T-helper 17 cell (primary cell): ENCODE data around the gene TRAPPC14. TPM values are rescaled to one million over a fixed set of nuclear protein-coding genes. Genes with fewer than 3 reads are reported as not detected.
"Not testable (repeated sequence)": the region's sequence is repeated elsewhere in the genome, so short reads cannot be mapped to it uniquely, and the experiment has no call there.

Experiments used
- ATAC-seq: fragments of 150-1000 bp; cut with Tn5 transposase; 2 replicates; pipeline ENCODE4 v1.10.0; 2021; ENCODE audit warnings: mild to moderate bottlenecking, moderate library complexity
- DNase-seq, 3 donors: peaks; one replicate each; pipeline versions ENCODE4 v3.0.0 to v3.0.0-alpha.2; 2020 to 2021
- H3K9me3 ChIP-seq: one replicate; pipeline ENCODE4 v1.7.0; 2013; ENCODE audit warnings: low read length, mild to moderate bottlenecking; ENCODE audit not compliant: control insufficient read depth, poor library complexity, severe bottlenecking
- H3K27ac Mint-ChIP-seq: one replicate; pipeline ENCODE4 v1.8.0; 2022; ENCODE audit warnings: mild to moderate bottlenecking, moderate library complexity, mixed read lengths
- H3K27me3 Mint-ChIP-seq: one replicate; pipeline ENCODE4 v1.8.0; 2022; ENCODE audit warnings: mixed read lengths
- H3K36me3 Mint-ChIP-seq: one replicate; pipeline ENCODE4 v1.8.0; 2022; ENCODE audit warnings: low read depth, mixed read lengths
- H3K4me1 Mint-ChIP-seq: one replicate; pipeline ENCODE4 v1.8.0; 2022; ENCODE audit warnings: mild to moderate bottlenecking, mixed read lengths
- H3K4me3 Mint-ChIP-seq: one replicate; pipeline ENCODE4 v1.8.0; 2022; ENCODE audit warnings: mild to moderate bottlenecking, moderate library complexity, mixed read lengths
- total RNA-seq, 4 donors: library from RNA in 2 of 4; stranded (reverse) in 2 of 4; gene quantifications; one replicate each; pipeline ENCODE4 v1.2.3 and lab custom pipeline; 2022 to 2026

TRAPPC14 gene
- total RNA-seq, 2 donors from 2014 or later: 45.8 to 46.9 TPM

GRCh38 chr7:100182616-100183015, 24.1 kb upstream of the TRAPPC14 start:
- H3K4me1 Mint-ChIP-seq: peaks cover 12% of the 10 kb centered on the region
- H3K9me3 ChIP-seq, DNase-seq, H3K36me3 Mint-ChIP-seq, H3K4me3 Mint-ChIP-seq, H3K27me3 Mint-ChIP-seq, H3K27ac Mint-ChIP-seq, ATAC-seq: not testable (repeated sequence)

- not testable (repeated sequence) for H3K9me3 ChIP-seq, H3K36me3 Mint-ChIP-seq, ATAC-seq, H3K4me3 Mint-ChIP-seq, H3K27me3 Mint-ChIP-seq, DNase-seq
- Mint-ChIP-seq H3K4me1 (peaks cover 28% of the 10 kb centered on the region), H3K27ac (peak overlapping the region; percentile 1)
Measured at GRCh38 chr7:100180084-100180483, 21.6 kb upstream of the TRAPPC14 start.

- Mint-ChIP-seq H3K4me3 (peak within 1 kb of the TSS; percentile 79), H3K27me3 (peaks cover 4% of the 10 kb centered on the region), H3K27ac (peak within 1 kb of the TSS; percentile 4), H3K36me3 (no peaks in the 10 kb centered on the region), H3K4me1 (peaks cover 33% of the 10 kb centered on the region)
- DNase-seq (peak; percentile 93 to 97 (median 96)), ATAC-seq (peak; percentile 92)
- H3K9me3 ChIP-seq: no peaks in the 10 kb centered on the region
Measured at GRCh38 chr7:100177045-100178001, 18.8 kb upstream of the TRAPPC14 start, which contains the start of the genes GPC2 and STAG3. TSS of gene GPC2 (minus strand) at chr7:100177381. CDS start at chr7:100177199, 182 bp downstream. TSS of gene STAG3 (plus strand) at chr7:100177918. CDS start at chr7:100180557, 2,639 bp downstream.

- ATAC-seq: no peak
- H3K9me3 ChIP-seq: no peaks in the 10 kb centered on the region
- peak overlapping the region; percentile 79 for H3K4me3 Mint-ChIP-seq
- no peaks in the 10 kb centered on the region for H3K27me3 Mint-ChIP-seq
- H3K4me1 Mint-ChIP-seq: peaks cover 32% of the 10 kb centered on the region
- no peak for DNase-seq
- H3K36me3 Mint-ChIP-seq: no peaks in the 10 kb centered on the region
- H3K27ac Mint-ChIP-seq: peak overlapping the region; percentile 4
Measured at GRCh38 chr7:100176096-100177044, 17.8 kb upstream of the TRAPPC14 start.

- H3K36me3 Mint-ChIP-seq: peaks cover 4% of the 10 kb centered on the region
- H3K27me3 Mint-ChIP-seq: peaks cover 5% of the 10 kb centered on the region
- ATAC-seq (no peak), DNase-seq (no peak)
- no peak overlapping the region for H3K4me3 Mint-ChIP-seq
- no peaks in the 10 kb centered on the region for H3K9me3 ChIP-seq
- H3K4me1 Mint-ChIP-seq: peaks cover 31% of the 10 kb centered on the region
- H3K27ac Mint-ChIP-seq: no peak overlapping the region
Measured at GRCh38 chr7:100175296-100175935, 16.9 kb upstream of the TRAPPC14 start.

GRCh38 chr7:100174582-100174981, 16.1 kb upstream of the TRAPPC14 start:
- H3K36me3 Mint-ChIP-seq: peaks cover 5% of the 10 kb centered on the region
- peaks cover 34% of the 10 kb centered on the region for H3K4me1 Mint-ChIP-seq
- no peak overlapping the region for H3K4me3 Mint-ChIP-seq

GRCh38 chr7:100173806-100174495, 15.4 kb upstream of the TRAPPC14 start:
- ATAC-seq (no peak), DNase-seq (no peak)
- Mint-ChIP-seq H3K4me3 (no peak overlapping the region), H3K36me3 (peaks cover 5% of the 10 kb centered on the region), H3K27me3 (peaks cover 5% of the 10 kb centered on the region), H3K27ac (no peak overlapping the region), H3K4me1 (peaks cover 35% of the 10 kb centered on the region)
- H3K9me3 ChIP-seq: no peaks in the 10 kb centered on the region

More at GRCh38 chr7:100174582-100174981, 16.1 kb upstream of the TRAPPC14 start:
- no peaks in the 10 kb centered on the region for H3K9me3 ChIP-seq
- Mint-ChIP-seq H3K27me3 (peaks cover 5% of the 10 kb centered on the region), H3K27ac (no peak overlapping the region)
- ATAC-seq: no peak
- DNase-seq: no peak

GRCh38 chr7:100171840-100172239, 13.3 kb upstream of the TRAPPC14 start:
- DNase-seq (no peak), ATAC-seq (peak; percentile 29)
- H3K9me3 ChIP-seq: no peaks in the 10 kb centered on the region
- Mint-ChIP-seq H3K4me1 (peaks cover 52% of the 10 kb centered on the region), H3K4me3 (peak overlapping the region; percentile 90), H3K27me3 (peaks cover 5% of the 10 kb centered on the region), H3K27ac (no peak overlapping the region), H3K36me3 (peaks cover 5% of the 10 kb centered on the region)

GRCh38 chr7:100171087-100171681, 12.7 kb upstream of the TRAPPC14 start:
- peak; percentile 35 for ATAC-seq
- peak in 2 of 3 donors; percentile 47 to 48 for DNase-seq
- H3K36me3 Mint-ChIP-seq: peaks cover 5% of the 10 kb centered on the region
- H3K4me3 Mint-ChIP-seq: peak overlapping the region; percentile 91
- peaks cover 10% of the 10 kb centered on the region for H3K27me3 Mint-ChIP-seq
- H3K4me1 Mint-ChIP-seq: peaks cover 53% of the 10 kb centered on the region
- no peaks in the 10 kb centered on the region for H3K9me3 ChIP-seq
- peak overlapping the region; percentile 61 for H3K27ac Mint-ChIP-seq

GRCh38 chr7:100170101-100170897, 11.8 kb upstream of the TRAPPC14 start:
- DNase-seq (no peak), ATAC-seq (no peak)
- Mint-ChIP-seq H3K4me3 (peak overlapping the region; percentile 91), H3K27me3 (peaks cover 10% of the 10 kb centered on the region), H3K36me3 (peaks cover 5% of the 10 kb centered on the region), H3K4me1 (peaks cover 52% of the 10 kb centered on the region), H3K27ac (peak overlapping the region; percentile 61)
- no peaks in the 10 kb centered on the region for H3K9me3 ChIP-seq

GRCh38 chr7:100169147-100169850, 10.8 kb upstream of the TRAPPC14 start:
- DNase-seq: no peak
- peaks cover 10% of the 10 kb centered on the region for H3K27me3 Mint-ChIP-seq
- peaks cover 48% of the 10 kb centered on the region for H3K4me1 Mint-ChIP-seq
- peak overlapping the region; percentile 92 for H3K27ac Mint-ChIP-seq
- H3K4me3 Mint-ChIP-seq: peak overlapping the region; percentile 94
- H3K36me3 Mint-ChIP-seq: peaks cover 5% of the 10 kb centered on the region
- H3K9me3 ChIP-seq: no peaks in the 10 kb centered on the region
- ATAC-seq: no peak
